ENCODE measurements around the gene CLDN6. TPM values are rescaled to one million over a fixed set of nuclear protein-coding genes. Genes with fewer than 3 reads are reported as not detected.

CLDN6 gene
- total RNA-seq, 2 experiments from 2014 or later, result not detected

DNA sequence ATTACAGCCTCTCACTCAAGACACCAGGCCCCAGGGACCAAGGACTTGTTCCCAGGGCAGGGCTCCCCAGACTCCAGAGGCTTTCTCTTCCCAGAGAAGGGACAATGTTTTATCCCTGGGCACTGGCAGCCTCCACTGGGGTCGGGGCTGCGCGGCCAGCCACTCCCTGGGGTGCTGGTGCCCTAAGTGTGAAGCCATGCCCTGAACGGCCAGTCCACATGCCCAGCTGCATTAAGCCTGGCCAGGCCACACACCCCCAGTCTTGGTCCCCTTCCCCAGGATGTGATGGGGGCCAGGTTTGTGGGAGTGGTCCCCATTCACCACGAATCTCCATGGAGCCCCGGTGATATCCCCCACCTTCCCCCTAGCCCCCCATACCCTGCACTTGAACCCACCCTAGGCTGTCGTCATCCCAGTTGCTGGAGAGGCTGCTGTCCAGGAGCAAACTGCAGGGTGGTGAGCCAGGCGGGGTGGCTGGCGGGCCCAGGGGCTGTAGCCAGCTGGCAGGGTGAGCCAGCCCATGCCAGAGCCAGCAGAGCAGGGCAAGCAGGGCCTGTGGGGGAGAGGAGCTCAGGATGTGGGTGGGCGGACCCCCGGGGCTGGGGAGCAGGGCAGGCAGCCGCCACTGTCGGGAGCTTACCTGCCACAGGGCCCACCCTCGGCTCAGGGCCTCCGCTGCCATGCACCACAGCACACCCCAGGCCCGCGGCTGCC, 44.2 kb downstream of the CLDN6 start:
- POLR2A ChIA-PET, result no interaction called here
- no peak for DNase-seq (ENCODE audit: low spot score)
- CTCF ChIA-PET (ENCODE audit: unreplicated experiment), result no interaction called here
- BruUV-seq (replicated peaks), result no TSS peak
- intact Hi-C loops (cut with micrococcal nuclease; ENCODE audit: unreplicated experiment), result no loop called here
- no peak overlapping the region for H3K4me2 ChIP-seq (ENCODE audit: low read length)
- peaks cover 14% of the 10 kb centered on the region; the same call in 1 of the 2 replicates for H3K79me2 ChIP-seq (ENCODE audit: insufficient read depth, low read depth, low read length)
- peaks cover 6% of the 10 kb centered on the region; the same call in 1 of the 2 replicates for H4K20me1 ChIP-seq (ENCODE audit: insufficient read depth, low read length)
- H3K9me2 ChIP-seq (ENCODE audit: insufficient read depth, low read length), result no peaks in the 10 kb centered on the region
- peaks cover 36% of the 10 kb centered on the region for H3K4me1 ChIP-seq (ENCODE audit: insufficient read depth, low read length, poor library complexity, severe bottlenecking)
- H3K4me3 ChIP-seq (ENCODE audit: low read depth, low read length, poor library complexity, severe bottlenecking), result no peak overlapping the region
- H3K9me3 ChIP-seq (ENCODE audit: low read length), result no peaks in the 10 kb centered on the region
- no peak overlapping the region for H2AFZ ChIP-seq (ENCODE audit: low read length)
- H3K27ac ChIP-seq (ENCODE audit: low read depth, low read length, poor library complexity, severe bottlenecking), result no peak overlapping the region
- no peak for TF ChIP-seq CTCF (conservative IDR thresholded peaks at IDR 0.05; ENCODE audit: low read length)
- TF ChIP-seq EZH2phosphoT487 (IDR thresholded peaks at IDR 0.05; ENCODE audit: borderline replicate concordance, low read depth, low read length), result no peak
- peaks cover 84% of the 10 kb centered on the region for H3K36me3 ChIP-seq (ENCODE audit: insufficient read depth, low read length)

GRCh38 chr16:2973093-2973492, 44.9 kb downstream of the CLDN6 start:
- H3K4me3 ChIP-seq (ENCODE audit: low read depth, low read length, poor library complexity, severe bottlenecking), result no peak overlapping the region
- H3K27ac ChIP-seq (ENCODE audit: low read depth, low read length, poor library complexity, severe bottlenecking), result no peak overlapping the region
- no peak for DNase-seq (ENCODE audit: low spot score)
- no TSS peak for BruUV-seq (replicated peaks)
- peaks cover 79% of the 10 kb centered on the region for H3K36me3 ChIP-seq (ENCODE audit: insufficient read depth, low read length)
- no peaks in the 10 kb centered on the region for H3K9me3 ChIP-seq (ENCODE audit: low read length)
- H3K9me2 ChIP-seq (ENCODE audit: insufficient read depth, low read length), result no peaks in the 10 kb centered on the region
- TF ChIP-seq CTCF (conservative IDR thresholded peaks at IDR 0.05; ENCODE audit: low read length) (no peak), EZH2phosphoT487 (IDR thresholded peaks at IDR 0.05; ENCODE audit: borderline replicate concordance, low read depth, low read length) (no peak)
- H3K4me2 ChIP-seq (ENCODE audit: low read length), result peak overlapping the region; percentile 74; the same call in 1 of the 2 replicates
- intact Hi-C loops (cut with micrococcal nuclease; ENCODE audit: unreplicated experiment), result no loop called here
- no peak overlapping the region for H2AFZ ChIP-seq (ENCODE audit: low read length)
- POLR2A ChIA-PET, result no interaction called here
- H4K20me1 ChIP-seq (ENCODE audit: insufficient read depth, low read length), result peaks cover 6% of the 10 kb centered on the region; the same call in 1 of the 2 replicates
- CTCF ChIA-PET (ENCODE audit: unreplicated experiment), result no interaction called here
- H3K4me1 ChIP-seq (ENCODE audit: insufficient read depth, low read length, poor library complexity, severe bottlenecking), result peaks cover 38% of the 10 kb centered on the region
- H3K79me2 ChIP-seq (ENCODE audit: insufficient read depth, low read depth, low read length), result peaks cover 8% of the 10 kb centered on the region; the same call in 1 of the 2 replicates
